Common myeloid progenitor, CD34-positive (primary cell): ENCODE data around the gene AHI1.
A peak's percentile ranks its signal among the peaks of the same experiment; 100 is the strongest.

Source experiments
- CTCF ChIA-PET: fragments of 350-600 bp; sonication (Branson Sonifier 250); formaldehyde crosslinking; loops from one replicate; lab custom pipeline; 2021; ENCODE audit warnings: antibody characterized with exemption; lab: Charles Lee
- POLR2A ChIA-PET: fragments of 350-600 bp; sonication (Branson Sonifier 250); formaldehyde crosslinking; loops from one replicate; lab custom pipeline; 2021; ENCODE audit warnings: antibody characterized with exemption; lab: Charles Lee
- DNase-seq, 3 donors: peaks; one replicate each; pipeline versions ENCODE4 v3.0.0 to v3.0.0-alpha.2; 2013
- H3K27ac ChIP-seq, 2 experiments: 1 replicate in 1 of 2; 2 replicates in 1 of 2; pipeline ENCODE4 v1.7.0; 2013; ENCODE audit warnings: inconsistent platforms in 2 of 2, low read length in 2 of 2, mild to moderate bottlenecking in 2 of 2, low read depth in 1 of 2, moderate library complexity in 1 of 2; ENCODE audit not compliant: severe bottlenecking in 2 of 2, insufficient read depth in 1 of 2, poor library complexity in 1 of 2
- H3K27me3 ChIP-seq, 5 experiments: replicated peaks in 2 of 5; 1 replicate in 3 of 5; 2 replicates in 2 of 5; pipeline versions ENCODE4 v1.6.1 to v1.7.0; 2013; ENCODE audit warnings: low read length in 4 of 5, mild to moderate bottlenecking in 2 of 5, moderate library complexity in 2 of 5, inconsistent platforms in 1 of 5; ENCODE audit not compliant: insufficient read depth in 5 of 5, control insufficient read depth in 4 of 5
- H3K36me3 ChIP-seq, 4 experiments: 1 replicate in 2 of 4; 2 replicates in 2 of 4; pipeline versions ENCODE4 v1.6.1 to v1.7.0; 2013; ENCODE audit warnings: low read length in 3 of 4, control low read depth in 1 of 4, mild to moderate bottlenecking in 1 of 4; ENCODE audit not compliant: control insufficient read depth in 4 of 4, insufficient read depth in 4 of 4
- H3K4me1 ChIP-seq, 4 experiments: 1 replicate in 3 of 4; 2 replicates in 1 of 4; pipeline versions ENCODE4 v1.6.1 to v1.7.1; 2013; ENCODE audit warnings: low read length in 3 of 4, mild to moderate bottlenecking in 3 of 4, control low read depth in 1 of 4, inconsistent platforms in 1 of 4, moderate library complexity in 1 of 4; ENCODE audit not compliant: control insufficient read depth in 4 of 4, insufficient read depth in 4 of 4; ENCODE audit errors: control extremely low read depth in 1 of 4
- H3K4me3 ChIP-seq, 7 experiments: 1 replicate in 4 of 7; 2 replicates in 3 of 7; pipeline versions ENCODE4 v1.5.1 to v1.7.0; 2013; ENCODE audit warnings: mild to moderate bottlenecking in 7 of 7, low read length in 6 of 7, moderate library complexity in 6 of 7, inconsistent platforms in 2 of 7, low read depth in 2 of 7, control low read depth in 1 of 7; ENCODE audit not compliant: insufficient read depth in 4 of 7, control insufficient read depth in 1 of 7; ENCODE audit errors: extremely low read depth in 1 of 7
- H3K9me3 ChIP-seq, 5 experiments: 1 replicate in 4 of 5; 2 replicates in 1 of 5; pipeline versions ENCODE4 v1.6.1 to v1.7.1; 2013; ENCODE audit warnings: low read length in 4 of 5, mild to moderate bottlenecking in 2 of 5, inconsistent platforms in 1 of 5, low read depth in 1 of 5, moderate library complexity in 1 of 5; ENCODE audit not compliant: control insufficient read depth in 4 of 5, insufficient read depth in 2 of 5; ENCODE audit errors: control extremely low read depth in 1 of 5
- WGBS: methylation state at CpG from one replicate; pipeline ENCODE4 v1.1.5; 2013; ENCODE audit not compliant: insufficient coverage; 5-methylcytosine and 5-hydroxymethylcytosine counted together

The AHI1 gene

DNA sequence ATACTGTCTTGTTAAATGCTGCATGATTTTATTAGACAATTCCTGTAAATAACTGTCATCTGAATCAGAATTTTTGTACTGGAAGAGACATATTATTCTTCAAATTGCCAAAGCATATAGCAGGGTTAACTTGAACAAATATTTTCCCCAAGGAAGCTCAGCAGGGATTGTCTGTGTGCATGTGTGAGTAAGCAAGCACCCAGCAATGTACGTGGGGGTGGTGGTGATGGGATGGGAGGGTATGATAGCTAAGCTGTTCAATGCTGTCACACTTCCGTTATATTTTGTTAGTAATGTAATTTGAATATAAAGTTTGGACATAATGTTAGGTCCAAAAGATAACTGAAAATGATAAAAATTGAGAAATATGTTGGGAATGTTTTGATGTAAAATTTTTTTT, 198.3 kb downstream of the AHI1 start:
- Histone ChIP-seq H3K36me3 (peaks cover 0 to 2% (median 0%) of the 10 kb centered on the region in 4 experiments), H3K4me1 (peaks cover 5 to 13% (median 6%) of the 10 kb centered on the region in 4 experiments), H3K9me3 (peaks cover 0 to 6% (median 0%) of the 10 kb centered on the region in 5 experiments), H3K27ac (no peak overlapping the region), H3K4me3 (no peak overlapping the region), H3K27me3 (no peaks in the 10 kb centered on the region)
- DNase-seq, result no peak
- WGBS, result 100% methylated on average over 1 of the region's 2 CpGs
- ChIA-PET POLR2A (no interaction called here), CTCF (no interaction called here)

- ChIA-PET POLR2A (no interaction called here), CTCF (no interaction called here)
- Histone ChIP-seq H3K9me3 (peaks cover 0 to 6% (median 0%) of the 10 kb centered on the region in 5 experiments), H3K4me3 (no peak overlapping the region), H3K27ac (no peak overlapping the region), H3K36me3 (peaks cover 0 to 2% (median 0%) of the 10 kb centered on the region in 4 experiments), H3K4me1 (peaks cover 5 to 13% (median 6%) of the 10 kb centered on the region in 4 experiments), H3K27me3 (no peaks in the 10 kb centered on the region)
- DNase-seq, result no peak
- WGBS, result no CpG with 5 or more reads among the region's 2 CpGs
Measured at GRCh38 chr6:135298455-135298854, 199.1 kb downstream of the AHI1 start.

DNA sequence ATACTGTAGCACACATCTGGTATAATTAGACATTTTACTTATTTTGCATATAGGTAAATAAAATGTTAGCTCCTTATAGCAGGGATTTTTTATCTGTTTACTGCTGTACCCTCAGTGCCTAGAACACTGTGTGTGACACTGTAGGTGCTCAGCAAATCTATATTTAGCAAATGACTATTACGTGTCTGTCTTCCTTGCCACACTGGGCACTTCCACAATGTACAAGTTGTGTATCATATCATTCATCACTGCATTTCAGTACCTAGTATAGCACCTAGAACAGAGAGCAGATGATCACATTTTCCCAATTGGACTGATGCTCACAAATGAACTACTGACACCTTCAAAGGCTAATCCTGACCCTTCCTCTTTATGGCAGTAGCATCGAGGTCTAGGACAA, 200.8 kb downstream of the AHI1 start:
- Histone ChIP-seq H3K4me1 (peaks cover 5 to 13% (median 6%) of the 10 kb centered on the region in 4 experiments), H3K27me3 (no peaks in the 10 kb centered on the region), H3K36me3 (peaks cover 0 to 2% (median 0%) of the 10 kb centered on the region in 4 experiments), H3K9me3 (peaks cover 0 to 6% (median 0%) of the 10 kb centered on the region in 5 experiments), H3K4me3 (no peak overlapping the region), H3K27ac (no peak overlapping the region)
- WGBS, result 100% methylated on average over 2 of the region's 2 CpGs
- ChIA-PET POLR2A (no interaction called here), CTCF (no interaction called here)
- no peak for DNase-seq

GRCh38 chr6:135295085-135295484, 202.5 kb downstream of the AHI1 start:
- Histone ChIP-seq H3K27ac (no peak overlapping the region), H3K4me1 (peaks cover 0 to 7% (median 0%) of the 10 kb centered on the region in 4 experiments), H3K4me3 (no peak overlapping the region), H3K9me3 (peaks cover 0 to 6% (median 0%) of the 10 kb centered on the region in 5 experiments), H3K27me3 (no peaks in the 10 kb centered on the region), H3K36me3 (peaks cover 0 to 7% (median 0%) of the 10 kb centered on the region in 4 experiments)
- POLR2A ChIA-PET, result no interaction called here
- DNase-seq, result no peak
- WGBS, result no CpG with 5 or more reads among the region's 1 CpG
- CTCF ChIA-PET, result no interaction called here

DNA sequence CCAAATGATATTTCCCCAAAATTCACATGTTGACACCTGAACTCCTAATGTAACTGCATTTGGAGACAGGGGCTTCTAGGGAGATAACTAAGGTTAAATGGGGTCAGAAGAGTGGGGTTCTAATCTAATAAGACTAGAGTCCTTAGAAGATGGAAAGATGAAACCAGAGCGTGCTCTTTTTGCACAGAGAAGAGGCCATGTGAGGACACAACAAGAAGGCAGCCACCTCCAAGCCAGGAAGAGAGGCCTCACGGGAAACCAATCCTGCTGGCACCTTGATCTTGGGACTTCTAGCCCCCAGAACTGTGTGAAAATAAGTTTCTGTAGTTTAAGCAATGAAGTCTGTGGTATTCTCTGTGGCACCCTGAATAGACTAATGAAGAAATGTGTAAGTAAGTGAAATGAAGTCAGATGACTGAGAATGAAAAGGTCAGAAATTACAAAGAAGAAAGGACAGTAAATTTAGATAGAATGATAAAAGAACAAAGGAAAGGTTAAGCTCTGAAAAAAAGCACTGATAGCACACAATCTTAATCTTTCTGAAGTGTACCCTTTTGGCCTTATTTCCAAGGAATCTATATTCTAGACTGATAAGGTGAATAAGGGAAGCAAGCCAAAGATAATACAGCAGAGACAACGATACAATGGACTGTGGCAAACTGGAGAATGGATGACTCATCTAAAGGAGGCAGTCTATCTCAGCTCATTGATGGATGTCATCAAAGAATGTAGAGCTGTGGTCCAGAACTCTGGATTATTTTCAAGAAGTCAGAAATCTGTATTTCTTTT, 206.1 kb downstream of the AHI1 start:
- CTCF ChIA-PET, result interaction anchor here (0.7 to 1.6 kb wide), 4 partner anchors 8 to 123 kb away, joined by 3 to 5 read pairs (median 4); no protein-coding TSS in a partner anchor
- peak in 1 of 3 donors; percentile 46 for DNase-seq
- Histone ChIP-seq H3K27me3 (no peaks in the 10 kb centered on the region), H3K9me3 (peaks cover 0 to 6% (median 0%) of the 10 kb centered on the region in 5 experiments), H3K4me3 (no peak overlapping the region), H3K27ac (no peak overlapping the region), H3K36me3 (peaks cover 0 to 10% (median 2%) of the 10 kb centered on the region in 4 experiments), H3K4me1 (peaks cover 4 to 18% (median 16%) of the 10 kb centered on the region in 4 experiments)
- POLR2A ChIA-PET, result no interaction called here
- 80% methylated on average over 3 of the region's 3 CpGs for WGBS

DNA sequence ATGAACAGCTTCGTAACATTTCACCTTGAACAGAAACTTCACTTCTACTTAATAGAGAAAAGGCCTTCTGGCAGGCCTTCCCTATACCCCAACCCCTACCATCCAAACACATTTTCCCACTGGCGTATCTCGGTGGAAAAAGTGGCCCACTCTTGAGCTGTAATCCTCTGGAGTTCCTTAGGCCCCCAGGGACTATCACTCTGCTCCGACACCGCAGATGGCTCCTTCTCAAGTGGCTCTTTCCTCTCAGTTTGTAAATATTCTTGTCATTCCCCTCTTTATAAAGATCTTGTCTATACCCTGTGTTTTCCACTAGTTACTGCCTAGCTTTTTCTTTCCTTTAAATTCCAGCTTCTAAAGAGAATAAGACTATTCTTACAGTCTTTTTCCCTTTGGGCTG, 207.7 kb downstream of the AHI1 start:
- WGBS, result 76% methylated on average over 5 of the region's 5 CpGs
- Histone ChIP-seq H3K9me3 (peaks cover 0 to 3% (median 0%) of the 10 kb centered on the region in 5 experiments), H3K4me3 (no peak overlapping the region), H3K27ac (no peak overlapping the region), H3K4me1 (peaks cover 9 to 31% (median 24%) of the 10 kb centered on the region in 4 experiments), H3K27me3 (no peaks in the 10 kb centered on the region), H3K36me3 (peaks cover 0 to 12% (median 2%) of the 10 kb centered on the region in 4 experiments)
- CTCF ChIA-PET, result interaction anchor here (0.6 to 1.6 kb wide), 3 partner anchors 9 to 26 kb away, joined by 3 to 4 read pairs (median 3); no protein-coding TSS in a partner anchor
- no peak for DNase-seq
- POLR2A ChIA-PET, result no interaction called here
